ENCODE data around the gene ODAD2.

DNA sequence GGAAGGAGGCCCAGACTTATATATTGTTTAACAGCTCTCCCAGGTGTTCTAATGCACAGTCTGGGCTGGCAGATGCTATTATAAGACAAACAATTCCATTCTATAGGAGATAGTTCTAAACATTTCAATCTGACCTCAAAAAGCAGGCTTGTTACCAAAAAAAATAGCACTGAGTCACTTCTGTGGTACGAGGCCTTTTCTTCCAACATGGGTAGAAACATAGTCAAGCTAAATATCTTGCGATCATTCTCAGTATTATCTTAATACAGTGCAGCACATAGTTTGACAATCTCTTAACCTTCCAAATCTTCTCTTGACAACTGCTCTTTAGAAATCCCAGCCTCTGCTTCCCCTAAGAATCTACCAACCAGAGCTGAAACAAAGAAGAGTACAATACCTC is 206.7 kb downstream of the ODAD2 start:
- TF ChIP-seq HDGF (IDR thresholded peaks at IDR 0.05; ENCODE audit: borderline replicate concordance), result no peak
- TF ChIP-seq TARDBP (IDR thresholded peaks at IDR 0.05), result no peak
- TF ChIP-seq FOXA1 (IDR thresholded peaks at IDR 0.05), result no peak
- TF ChIP-seq ARNT (IDR thresholded peaks at IDR 0.05), result no peak
